Mucosa of stomach (tissue), 1 donor: ENCODE data around the gene ASRGL1.

ENCODE experiments used
- H3K27me3 ChIP-seq: one replicate; pipeline ENCODE4 v1.7.0; 2013; ENCODE audit warnings: mild to moderate bottlenecking, low read length; ENCODE audit not compliant: control insufficient read depth, insufficient read depth
- H3K36me3 ChIP-seq: one replicate; pipeline ENCODE4 v1.7.0; 2013; ENCODE audit warnings: low read length; ENCODE audit not compliant: control insufficient read depth, insufficient read depth
- H3K4me1 ChIP-seq: one replicate; pipeline ENCODE4 v1.7.0; 2013; ENCODE audit warnings: mild to moderate bottlenecking, low read length; ENCODE audit not compliant: control insufficient read depth, insufficient read depth
- H3K4me3 ChIP-seq: one replicate; pipeline ENCODE4 v1.7.0; 2013; ENCODE audit warnings: low read length
- H3K9ac ChIP-seq: one replicate; pipeline ENCODE4 v1.7.0; 2013; ENCODE audit warnings: mild to moderate bottlenecking, low read length, moderate library complexity
- H3K9me3 ChIP-seq: one replicate; pipeline ENCODE4 v1.7.0; 2013; ENCODE audit warnings: mild to moderate bottlenecking, low read length, moderate library complexity; ENCODE audit not compliant: control insufficient read depth
- donor health status: Pancreatic carcinoma.

ASRGL1 gene

DNA sequence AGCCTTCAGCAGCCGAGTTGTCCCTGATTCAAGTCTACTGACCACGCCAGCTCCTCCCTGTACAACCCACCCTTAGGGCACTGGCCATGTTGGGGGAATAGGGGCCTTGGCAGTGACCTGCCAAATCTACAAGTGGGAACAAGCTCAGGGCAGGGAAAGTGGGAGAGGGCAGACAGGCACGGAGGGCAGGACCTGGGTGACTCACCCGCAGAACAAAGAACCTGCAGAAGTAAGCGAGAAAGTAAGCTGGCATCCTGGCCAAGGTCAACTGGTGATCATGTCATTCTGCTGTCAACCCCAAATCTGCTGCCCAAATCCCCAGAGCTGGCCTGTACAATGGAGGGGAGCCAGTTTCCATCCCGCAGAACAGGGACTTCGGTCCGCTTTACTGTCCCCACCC lies 73.7 kb downstream of the ASRGL1 start:
- Histone ChIP-seq H3K4me3 (no peak overlapping the region), H3K9me3 (no peaks in the 10 kb centered on the region), H3K4me1 (no peaks in the 10 kb centered on the region), H3K9ac (no peak overlapping the region), H3K36me3 (no peaks in the 10 kb centered on the region), H3K27me3 (no peaks in the 10 kb centered on the region)

DNA sequence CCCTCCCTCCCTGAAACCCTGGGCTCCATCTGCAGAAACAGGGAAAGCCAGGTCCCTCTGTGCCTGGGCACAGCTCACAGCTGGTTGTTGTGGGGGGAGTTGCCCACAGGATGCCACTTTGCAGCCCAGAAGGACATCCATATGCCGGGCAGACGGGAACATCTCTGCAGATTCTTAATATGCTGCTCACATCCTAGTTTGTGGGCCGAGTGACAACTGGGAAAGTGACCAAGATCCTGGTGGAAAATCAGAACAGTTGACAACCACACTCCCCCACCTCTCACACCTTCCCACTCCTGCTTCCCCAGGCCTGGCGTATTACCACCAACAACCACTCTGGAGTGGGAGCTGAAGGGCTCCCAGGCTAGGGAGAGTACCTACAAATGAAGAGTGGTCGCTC lies 74.3 kb downstream of the ASRGL1 start:
- Histone ChIP-seq H3K27me3 (no peaks in the 10 kb centered on the region), H3K9ac (no peak overlapping the region)

DNA sequence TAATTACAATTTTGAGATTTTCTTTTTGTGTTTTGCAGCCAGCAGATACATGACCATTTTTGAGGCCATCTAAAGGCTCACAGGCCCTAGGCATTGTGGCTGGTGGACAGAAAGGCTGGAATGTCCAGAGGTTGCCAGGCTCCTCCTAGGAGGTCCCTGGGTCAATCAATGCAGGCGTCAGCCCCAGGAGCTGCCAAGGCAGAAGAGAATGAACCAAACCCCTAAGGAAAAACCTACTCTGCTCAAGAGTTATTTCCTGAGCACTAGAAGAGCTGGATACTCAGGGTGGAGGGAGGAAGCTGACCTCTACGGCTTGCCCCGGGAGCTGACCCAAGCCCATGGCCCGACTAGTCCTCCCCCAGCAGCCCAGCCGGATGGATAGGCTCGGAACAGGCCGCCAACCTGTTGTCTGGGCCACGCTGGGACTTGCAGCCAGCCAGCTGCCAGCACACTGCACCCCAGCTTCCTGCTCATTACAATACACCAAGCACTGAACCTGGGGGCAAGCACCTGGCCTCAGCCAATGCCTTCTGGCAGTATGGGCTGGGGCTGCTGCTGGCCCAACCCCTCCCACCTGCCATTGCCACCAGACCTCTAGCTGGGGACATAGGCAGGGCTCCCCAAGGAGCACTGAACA lies 75.9 kb downstream of the ASRGL1 start:
- no peaks in the 10 kb centered on the region for H3K9me3 ChIP-seq
- H3K9ac ChIP-seq, result no peak overlapping the region
- no peaks in the 10 kb centered on the region for H3K4me1 ChIP-seq
- no peaks in the 10 kb centered on the region for H3K36me3 ChIP-seq
- no peak overlapping the region for H3K4me3 ChIP-seq
- no peaks in the 10 kb centered on the region for H3K27me3 ChIP-seq

More for the DNA sequence above, 74.3 kb downstream of the ASRGL1 start:
- Histone ChIP-seq H3K36me3 (no peaks in the 10 kb centered on the region), H3K4me1 (no peaks in the 10 kb centered on the region), H3K4me3 (no peak overlapping the region), H3K9me3 (no peaks in the 10 kb centered on the region)

DNA sequence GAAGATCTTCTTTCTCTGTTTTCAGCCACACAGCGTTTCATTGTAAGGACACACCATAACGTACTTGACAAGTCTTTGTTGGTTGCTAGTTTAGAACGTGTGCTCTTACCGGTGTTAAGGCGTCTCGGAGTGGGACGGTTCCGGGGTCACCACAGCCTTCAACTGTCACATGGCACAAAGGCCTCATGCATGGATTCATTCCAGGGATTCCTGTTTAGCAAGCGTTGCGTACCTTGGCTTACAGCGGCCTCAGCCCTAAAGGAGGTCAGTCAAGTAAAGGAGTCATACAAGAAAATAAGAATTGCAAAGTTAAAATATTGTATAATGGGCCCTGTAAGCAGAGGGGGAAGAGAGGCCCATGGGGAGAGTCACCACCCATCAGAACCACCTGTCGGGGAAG lies 79.3 kb downstream of the ASRGL1 start:
- Histone ChIP-seq H3K27me3 (no peaks in the 10 kb centered on the region), H3K4me3 (no peak overlapping the region), H3K4me1 (peaks cover 9% of the 10 kb centered on the region), H3K9me3 (no peaks in the 10 kb centered on the region), H3K9ac (no peak overlapping the region), H3K36me3 (no peaks in the 10 kb centered on the region)

DNA sequence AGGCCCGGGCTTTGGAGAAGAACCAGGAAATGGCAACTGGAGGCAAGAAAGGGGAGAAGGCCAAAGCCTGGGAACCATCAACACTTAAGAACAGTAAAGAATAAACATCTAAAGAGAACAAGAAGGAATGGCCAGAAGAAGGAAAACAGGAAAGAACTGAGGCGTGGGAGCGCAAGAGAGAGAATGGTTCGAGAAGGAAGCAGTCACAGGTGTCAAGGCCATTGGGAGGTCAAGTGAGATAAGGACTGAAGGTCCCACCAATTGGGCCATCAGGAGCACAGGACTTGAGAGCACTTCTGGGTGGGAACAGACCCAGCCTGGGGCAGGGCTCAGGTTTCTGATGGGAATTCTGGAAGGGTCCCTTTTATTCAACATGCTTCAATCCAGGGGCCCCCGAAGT lies 80.9 kb downstream of the ASRGL1 start:
- Histone ChIP-seq H3K4me1 (peaks cover 9% of the 10 kb centered on the region), H3K9ac (no peak overlapping the region), H3K36me3 (no peaks in the 10 kb centered on the region), H3K27me3 (no peaks in the 10 kb centered on the region), H3K9me3 (no peaks in the 10 kb centered on the region), H3K4me3 (no peak overlapping the region)

DNA sequence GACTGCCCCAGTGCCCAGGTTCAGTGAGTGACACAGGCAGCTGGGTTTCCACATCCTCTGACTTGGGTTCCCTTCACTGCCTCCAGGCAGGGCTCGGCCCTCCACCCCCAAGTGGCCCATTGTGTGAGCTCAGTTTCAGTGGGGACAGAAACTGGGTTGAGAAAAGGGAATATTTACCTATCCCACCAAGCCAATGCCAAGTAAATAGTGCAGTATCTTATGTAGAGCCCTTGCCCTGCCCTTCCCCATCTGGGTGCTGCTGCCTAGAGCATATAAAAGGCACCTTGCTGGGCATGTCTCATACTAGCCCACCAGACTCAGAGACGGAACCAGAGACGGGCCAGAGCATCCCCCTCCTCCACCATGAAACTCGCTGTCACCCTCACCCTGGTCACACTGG lies 81.5 kb downstream of the ASRGL1 start, which contains the start of gene SCGB1A1:
SCGB1A1 (plus strand) TSS at position 301 of the 400 bp plus-strand sequence; CDS start at position 364, 63 bp downstream.
- Histone ChIP-seq H3K9me3 (no peaks in the 10 kb centered on the region), H3K9ac (no peak within 1 kb of the TSS), H3K4me1 (peaks cover 9% of the 10 kb centered on the region), H3K36me3 (no peaks in the 10 kb centered on the region), H3K4me3 (no peak within 1 kb of the TSS), H3K27me3 (no peaks in the 10 kb centered on the region)

DNA sequence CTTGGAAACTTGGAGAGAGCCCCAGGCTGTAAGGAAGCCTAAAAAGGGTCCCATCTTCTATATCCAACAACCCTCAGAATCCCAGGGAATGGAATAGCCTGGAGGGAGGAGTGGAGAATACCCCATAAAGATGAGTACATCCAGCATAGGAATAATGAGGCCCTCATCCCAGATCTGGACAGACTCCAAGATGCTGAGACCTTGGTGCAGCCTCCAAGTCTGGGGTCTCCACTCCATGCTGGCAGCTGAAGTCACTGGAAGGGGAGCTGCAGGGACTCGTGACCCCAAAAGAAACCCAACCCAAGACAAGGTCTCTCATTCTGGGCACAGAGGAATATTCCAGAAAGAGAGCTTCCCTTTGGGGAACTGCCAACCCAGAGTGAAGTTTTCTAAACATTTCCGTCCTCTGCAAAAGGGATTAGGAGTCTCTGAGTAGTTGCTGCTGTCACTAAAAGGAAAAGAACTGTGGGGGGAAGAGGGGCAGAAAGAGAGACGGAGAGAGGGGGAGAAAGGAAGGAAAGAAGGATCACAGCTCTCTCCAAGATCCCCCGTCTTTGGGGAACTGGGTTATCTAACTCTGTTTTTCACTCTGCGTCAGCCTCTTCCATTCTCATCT lies 82.2 kb downstream of the ASRGL1 start:
- Histone ChIP-seq H3K27me3 (no peaks in the 10 kb centered on the region), H3K9me3 (no peaks in the 10 kb centered on the region), H3K4me3 (no peak overlapping the region), H3K4me1 (peaks cover 9% of the 10 kb centered on the region), H3K9ac (no peak overlapping the region), H3K36me3 (no peaks in the 10 kb centered on the region)

DNA sequence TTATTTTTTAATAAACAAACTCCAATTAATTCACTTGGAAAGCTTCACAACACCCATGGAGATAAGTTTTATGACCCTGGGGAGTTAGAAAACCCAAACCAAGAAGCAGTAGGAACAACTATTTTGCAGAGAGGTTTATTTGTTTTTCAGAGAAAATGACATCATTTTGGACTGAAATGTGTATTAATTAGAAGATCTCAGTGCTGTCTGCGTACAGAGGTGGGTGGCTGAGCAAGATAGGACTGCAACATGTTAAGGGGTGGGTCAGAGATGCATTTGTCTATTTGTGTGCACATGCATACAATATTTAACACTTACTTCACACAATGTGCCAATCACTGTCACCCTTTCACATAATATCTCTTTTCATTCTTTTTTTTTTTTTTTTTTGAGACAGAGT lies 82.7 kb downstream of the ASRGL1 start:
- no peak overlapping the region for H3K9ac ChIP-seq

DNA sequence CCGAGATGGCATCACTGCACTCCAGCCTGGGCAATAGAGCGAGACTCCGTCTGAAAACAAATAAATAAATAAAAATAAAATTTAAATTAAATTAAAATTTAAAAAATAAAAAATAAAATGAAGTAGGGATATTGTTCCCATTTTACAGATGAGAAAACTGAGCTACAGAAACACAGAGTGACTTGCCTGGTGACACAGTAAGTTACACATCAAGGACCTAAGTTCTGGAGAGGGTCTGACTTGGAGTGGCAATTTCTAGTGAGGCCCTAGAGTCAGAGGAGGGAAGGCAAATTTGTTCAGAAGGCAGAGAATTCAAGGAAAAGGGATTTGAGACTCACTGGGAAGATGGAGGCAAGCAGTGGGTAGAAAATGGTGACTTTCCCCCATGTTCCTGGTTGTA lies 83.6 kb downstream of the ASRGL1 start:
- Histone ChIP-seq H3K4me1 (peaks cover 14% of the 10 kb centered on the region), H3K9me3 (no peaks in the 10 kb centered on the region), H3K27me3 (no peaks in the 10 kb centered on the region), H3K4me3 (no peak overlapping the region), H3K9ac (no peak overlapping the region), H3K36me3 (no peaks in the 10 kb centered on the region)

More for the DNA sequence above, 82.7 kb downstream of the ASRGL1 start:
- Histone ChIP-seq H3K4me3 (no peak overlapping the region), H3K4me1 (peaks cover 14% of the 10 kb centered on the region), H3K9me3 (no peaks in the 10 kb centered on the region), H3K36me3 (no peaks in the 10 kb centered on the region), H3K27me3 (no peaks in the 10 kb centered on the region)

DNA sequence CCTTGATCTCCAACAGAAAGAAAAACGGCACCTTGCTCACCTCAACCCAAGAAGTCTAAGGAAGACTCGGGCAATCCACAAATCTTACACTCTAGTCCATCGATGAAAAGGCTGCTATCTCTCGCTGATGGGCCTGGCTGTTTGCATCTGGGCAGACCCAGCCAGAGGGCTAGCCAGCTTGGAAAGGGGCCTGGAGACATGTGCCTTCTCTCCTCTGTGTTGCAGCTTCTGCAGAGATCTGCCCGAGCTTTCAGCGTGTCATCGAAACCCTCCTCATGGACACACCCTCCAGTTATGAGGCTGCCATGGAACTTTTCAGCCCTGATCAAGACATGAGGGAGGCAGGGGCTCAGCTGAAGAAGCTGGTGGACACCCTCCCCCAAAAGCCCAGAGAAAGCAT lies 84.7 kb downstream of the ASRGL1 start:
- no peaks in the 10 kb centered on the region for H3K9me3 ChIP-seq
- no peaks in the 10 kb centered on the region for H3K27me3 ChIP-seq
- no peak overlapping the region for H3K4me3 ChIP-seq
- H3K4me1 ChIP-seq, result peaks cover 14% of the 10 kb centered on the region
- H3K36me3 ChIP-seq, result no peaks in the 10 kb centered on the region
- no peak overlapping the region for H3K9ac ChIP-seq

DNA sequence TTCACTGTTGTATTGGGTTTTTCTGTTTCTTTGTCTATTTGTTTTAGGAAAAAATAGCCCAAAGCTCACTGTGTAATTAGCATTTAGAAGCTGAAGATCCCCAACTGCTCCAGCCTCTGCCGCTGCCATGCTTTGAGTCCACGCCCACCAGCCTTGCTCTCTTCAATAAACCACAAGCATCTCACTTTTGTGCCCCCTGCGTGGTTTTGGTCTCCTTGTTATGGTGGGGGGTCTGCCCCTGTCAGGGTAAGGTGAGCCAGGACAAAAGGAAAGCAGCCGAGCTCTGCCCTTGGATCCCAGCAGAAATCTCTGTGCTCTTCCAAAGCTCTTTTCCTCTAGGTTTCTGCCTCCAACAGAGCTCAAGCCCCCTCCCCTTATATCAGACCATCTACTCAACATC lies 85.8 kb downstream of the ASRGL1 start:
- H3K4me1 ChIP-seq, result peaks cover 14% of the 10 kb centered on the region
- H3K27me3 ChIP-seq, result no peaks in the 10 kb centered on the region
- H3K4me3 ChIP-seq, result no peak overlapping the region
- H3K36me3 ChIP-seq, result no peaks in the 10 kb centered on the region
- H3K9ac ChIP-seq, result no peak overlapping the region
- H3K9me3 ChIP-seq, result no peaks in the 10 kb centered on the region

DNA sequence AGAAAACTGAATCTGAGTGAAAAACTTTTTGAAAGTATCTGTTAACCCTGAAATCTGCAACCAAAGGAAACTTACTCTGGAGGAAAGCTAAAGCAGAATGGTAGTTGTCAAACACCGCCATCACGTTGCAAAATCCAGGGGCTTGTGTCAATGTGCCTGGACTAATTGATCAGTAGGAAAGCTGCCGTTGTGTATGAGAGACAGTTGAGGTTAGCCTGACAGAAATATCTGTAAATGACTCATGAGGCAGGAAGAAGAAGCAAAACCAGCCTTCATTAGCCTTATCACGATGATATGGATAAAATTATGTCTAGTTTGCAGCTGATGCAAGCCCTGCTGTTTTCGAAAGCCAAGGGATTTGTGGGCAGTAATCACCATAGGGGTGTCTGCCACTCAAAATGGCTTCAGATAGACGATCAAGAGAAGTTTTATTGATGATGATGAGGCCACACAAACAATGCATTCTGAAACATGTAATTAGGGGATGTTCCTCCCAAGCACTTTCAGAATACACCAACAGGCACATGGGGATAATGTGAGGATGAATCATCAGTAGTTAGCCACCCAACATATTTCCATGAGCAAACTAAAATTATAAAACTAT lies 90.5 kb downstream of the ASRGL1 start:
- no peaks in the 10 kb centered on the region for H3K27me3 ChIP-seq
- no peaks in the 10 kb centered on the region for H3K36me3 ChIP-seq
- H3K4me3 ChIP-seq, result no peak overlapping the region
- H3K9me3 ChIP-seq, result no peaks in the 10 kb centered on the region
- no peak overlapping the region for H3K9ac ChIP-seq
- peaks cover 22% of the 10 kb centered on the region for H3K4me1 ChIP-seq
